Muscle layer of duodenum (tissue), 2 donors: ENCODE data around the gene GPX6.
"Not testable (repeated sequence)": the region's sequence is repeated elsewhere in the genome, so short reads cannot be mapped to it uniquely, and the experiment has no call there.

ENCODE experiments used
- H3K27ac ChIP-seq: one replicate; pipeline ENCODE4 v1.7.0; 2013; ENCODE audit warnings: mild to moderate bottlenecking, low read length
- H3K27me3 ChIP-seq: one replicate; pipeline ENCODE4 v1.7.0; 2013; ENCODE audit warnings: low read depth, mild to moderate bottlenecking, control low read depth, low read length
- H3K36me3 ChIP-seq, 2 donors: one replicate each; pipeline ENCODE4 v1.7.0; 2013; ENCODE audit warnings: low read length in 2 of 2, control low read depth in 1 of 2, mild to moderate bottlenecking in 1 of 2; ENCODE audit not compliant: insufficient read depth in 2 of 2, control insufficient read depth in 1 of 2
- H3K4me1 ChIP-seq, 2 donors: one replicate each; pipeline ENCODE4 v1.7.0; 2013; ENCODE audit warnings: low read length in 2 of 2, mild to moderate bottlenecking in 2 of 2, control low read depth in 1 of 2, moderate library complexity in 1 of 2; ENCODE audit not compliant: insufficient read depth in 2 of 2, control insufficient read depth in 1 of 2
- H3K4me3 ChIP-seq, 2 donors: one replicate each; pipeline ENCODE4 v1.7.0; 2013; ENCODE audit warnings: low read length in 2 of 2, low read depth in 1 of 2, mild to moderate bottlenecking in 1 of 2
- H3K9me3 ChIP-seq, 2 donors: one replicate each; pipeline ENCODE4 v1.7.0; 2013; ENCODE audit warnings: low read length in 2 of 2, control low read depth in 1 of 2, mild to moderate bottlenecking in 1 of 2; ENCODE audit not compliant: control insufficient read depth in 1 of 2
- donor health status: healthy.

The GPX6 gene, protein sequence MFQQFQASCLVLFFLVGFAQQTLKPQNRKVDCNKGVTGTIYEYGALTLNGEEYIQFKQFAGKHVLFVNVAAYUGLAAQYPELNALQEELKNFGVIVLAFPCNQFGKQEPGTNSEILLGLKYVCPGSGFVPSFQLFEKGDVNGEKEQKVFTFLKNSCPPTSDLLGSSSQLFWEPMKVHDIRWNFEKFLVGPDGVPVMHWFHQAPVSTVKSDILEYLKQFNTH

DNA sequence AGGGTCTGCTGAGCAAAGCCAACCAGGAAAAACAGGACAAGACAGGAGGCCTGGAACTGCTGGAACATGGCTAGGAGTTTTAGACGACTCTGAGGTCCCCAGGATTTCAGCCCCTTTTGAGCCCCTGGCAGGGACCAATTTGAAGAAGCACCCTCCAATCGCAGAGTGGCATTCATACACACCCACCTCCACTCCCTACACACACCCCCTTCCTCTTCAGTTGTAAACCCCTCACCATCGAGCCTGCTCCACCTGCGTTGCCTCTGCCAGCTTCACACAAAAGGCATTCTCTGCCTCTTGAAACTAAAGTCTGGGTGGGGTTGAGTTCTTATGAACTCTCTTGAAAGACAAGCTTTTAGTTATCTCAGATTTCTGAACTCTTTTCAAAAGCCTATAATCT lies at the start of gene GPX6:
GPX6 (minus strand) TSS at position 118 of the 400 bp plus-strand sequence; CDS start at position 68, 50 bp downstream.
- H3K4me1 ChIP-seq = no peaks in the 10 kb centered on the region
- H3K4me3 ChIP-seq = no peak within 1 kb of the TSS
- H3K27ac ChIP-seq = no peak within 1 kb of the TSS
- H3K27me3 ChIP-seq = no peaks in the 10 kb centered on the region
- H3K9me3 ChIP-seq = no peaks in the 10 kb centered on the region
- no peaks in the 10 kb centered on the region for H3K36me3 ChIP-seq

DNA sequence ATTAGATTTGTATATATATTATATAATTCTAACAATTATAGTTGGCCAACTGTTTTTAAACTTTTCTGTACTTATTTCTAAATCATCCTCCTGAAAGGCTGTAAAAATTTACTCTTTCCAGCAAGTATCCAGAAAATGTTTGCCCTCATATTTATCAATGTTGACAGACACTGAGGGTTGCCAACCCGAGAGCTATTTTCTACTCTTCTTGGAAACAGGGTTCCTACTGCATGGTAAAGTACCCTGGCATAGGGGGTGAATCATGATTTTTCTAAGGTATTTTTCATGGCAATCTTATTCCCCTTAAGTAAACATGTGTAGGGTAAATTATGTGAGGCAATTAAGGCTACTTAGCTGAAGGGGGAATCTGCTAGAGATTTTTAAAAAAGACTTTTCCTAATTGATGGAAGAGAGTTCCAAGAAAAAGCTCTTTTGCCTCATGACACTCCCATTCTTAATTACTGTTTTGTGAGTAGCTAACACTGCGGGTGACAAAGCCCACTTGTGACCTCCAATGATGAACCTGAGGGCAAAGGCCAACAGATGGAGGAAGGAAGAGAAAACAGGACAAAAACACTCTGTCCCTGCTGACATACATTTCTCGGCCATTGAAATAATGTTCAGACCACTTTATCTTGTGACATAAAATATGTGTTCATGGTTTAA lies 48.0 kb upstream of the GPX6 start:
- no peak overlapping the region for H3K4me3 ChIP-seq
- peaks cover under 1% of the 10 kb centered on the region for H3K27me3 ChIP-seq
- H3K9me3 ChIP-seq = no peaks in the 10 kb centered on the region
- no peaks in the 10 kb centered on the region for H3K36me3 ChIP-seq
- H3K27ac ChIP-seq = no peak overlapping the region
- no peaks in the 10 kb centered on the region for H3K4me1 ChIP-seq

DNA sequence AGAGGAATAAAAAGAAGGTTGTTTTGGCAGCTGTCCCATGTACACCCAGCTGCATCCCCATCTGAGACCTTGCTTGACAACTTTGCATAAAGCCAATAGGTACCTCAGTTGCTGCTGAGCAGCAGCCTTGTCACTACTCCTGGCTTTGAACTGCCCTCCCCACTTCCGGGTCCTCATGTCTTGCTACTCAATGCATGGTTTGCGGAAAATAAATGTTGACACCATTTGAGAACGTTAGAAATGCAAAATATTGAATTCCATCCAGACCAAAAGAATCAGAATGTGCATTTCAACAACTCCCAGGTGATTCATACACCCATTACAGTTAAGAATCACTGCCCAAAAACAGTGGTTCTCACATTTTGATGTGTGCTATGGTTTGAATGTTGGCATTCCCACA lies 43.0 kb upstream of the GPX6 start:
- Histone ChIP-seq H3K4me3 (no peak overlapping the region), H3K36me3 (no peaks in the 10 kb centered on the region), H3K9me3 (no peaks in the 10 kb centered on the region), H3K27ac (no peak overlapping the region), H3K4me1 (no peaks in the 10 kb centered on the region), H3K27me3 (peaks cover 10% of the 10 kb centered on the region)

DNA sequence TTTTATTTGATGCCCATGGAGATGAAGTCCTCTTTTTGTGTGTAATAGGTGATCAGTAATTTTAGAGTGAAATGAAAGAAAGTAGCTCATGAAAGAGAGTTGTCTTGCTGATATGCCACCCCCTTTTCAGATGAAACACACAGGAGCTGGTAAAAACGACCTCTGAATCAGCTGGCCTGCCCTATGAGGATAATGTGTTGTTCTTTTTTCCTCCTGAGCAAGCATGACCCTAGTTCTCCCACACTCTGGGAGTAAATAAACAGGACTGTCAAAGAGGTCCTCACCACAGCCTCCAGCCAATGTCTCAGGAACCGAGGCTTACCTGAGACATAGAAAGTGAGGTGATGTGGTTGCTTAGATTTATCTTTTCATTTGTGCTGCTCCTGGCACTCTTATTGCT lies 39.5 kb upstream of the GPX6 start:
- no peaks in the 10 kb centered on the region for H3K9me3 ChIP-seq
- H3K27ac ChIP-seq = no peak overlapping the region
- H3K36me3 ChIP-seq = no peaks in the 10 kb centered on the region
- H3K4me1 ChIP-seq = no peaks in the 10 kb centered on the region
- H3K27me3 ChIP-seq = peaks cover 12% of the 10 kb centered on the region
- no peak overlapping the region for H3K4me3 ChIP-seq

DNA sequence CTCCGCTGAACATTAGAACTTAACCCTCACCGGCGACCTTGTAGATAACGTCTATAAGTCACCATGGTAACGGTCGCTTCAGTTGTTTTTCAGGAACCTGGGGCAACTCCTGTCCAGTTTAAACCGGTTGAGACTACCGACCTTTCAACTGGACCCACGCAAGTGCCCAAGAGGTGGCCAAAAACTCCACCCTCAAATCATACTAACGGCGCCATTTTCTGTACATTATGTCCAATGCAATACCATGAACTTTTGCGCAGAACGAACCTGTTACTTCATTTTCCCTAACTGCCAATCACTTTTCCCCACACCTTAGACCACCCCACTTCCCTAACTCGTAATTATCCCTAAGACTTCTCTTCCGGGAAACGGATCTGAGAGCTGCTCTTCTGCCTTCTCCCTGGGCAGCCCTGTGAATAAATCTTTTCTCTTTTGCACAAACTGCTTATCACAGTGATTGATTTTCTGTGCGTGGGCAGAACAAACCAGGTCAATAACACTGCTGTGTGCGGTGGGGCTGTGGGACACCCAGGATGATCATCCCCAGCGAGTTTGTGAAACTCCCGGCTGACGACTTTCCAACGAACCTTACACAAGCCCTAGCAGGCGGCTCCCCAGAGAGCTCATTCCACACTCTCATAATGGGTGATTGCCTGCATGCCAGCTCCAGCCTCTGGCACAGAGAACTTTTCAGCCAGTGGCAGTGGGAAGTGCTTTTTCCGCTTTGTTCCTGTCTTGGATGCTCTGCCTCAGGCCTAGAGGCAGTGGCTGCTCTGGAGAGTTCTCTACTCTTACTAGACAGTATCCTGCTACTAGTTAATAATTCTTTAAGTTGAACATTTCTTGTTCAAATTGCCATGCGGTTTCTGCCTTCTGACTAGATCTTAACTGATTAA lies 38.6 kb upstream of the GPX6 start:
- Histone ChIP-seq H3K4me3 (no peak overlapping the region), H3K4me1 (no peaks in the 10 kb centered on the region), H3K27me3 (peaks cover 12% of the 10 kb centered on the region), H3K27ac (no peak overlapping the region), H3K36me3 (no peaks in the 10 kb centered on the region), H3K9me3 (no peaks in the 10 kb centered on the region)

DNA sequence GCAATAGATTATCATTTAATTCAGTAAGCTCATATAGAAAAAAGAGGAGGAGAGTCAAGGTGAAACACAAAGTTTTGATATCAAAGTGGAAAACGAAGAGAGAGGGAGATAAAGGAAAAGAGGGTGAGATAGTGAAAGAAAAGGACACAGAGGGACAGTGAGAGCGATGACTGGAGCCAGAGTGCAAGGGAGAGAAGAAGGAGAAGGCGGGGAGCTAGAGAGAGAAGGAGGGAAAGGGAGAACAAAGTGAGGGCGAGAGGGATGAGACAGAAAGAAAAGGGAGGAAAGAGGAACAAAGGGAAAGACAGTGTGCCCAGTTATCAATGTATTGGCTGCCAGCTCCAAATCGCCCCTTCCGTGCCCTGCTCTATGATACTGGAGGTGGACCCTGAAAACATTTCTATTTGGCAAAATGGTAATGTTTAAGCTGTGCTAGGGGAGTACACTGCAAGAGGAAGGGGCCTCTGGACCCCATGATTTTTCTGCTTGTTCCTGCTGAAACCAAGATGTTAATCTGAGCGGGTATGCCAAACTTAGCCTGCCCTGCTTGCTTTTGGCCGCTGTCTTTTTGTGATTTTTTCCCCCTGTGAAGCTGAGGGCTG lies 37.9 kb upstream of the GPX6 start:
- Histone ChIP-seq H3K36me3 (no peaks in the 10 kb centered on the region), H3K4me3 (no peak overlapping the region), H3K27me3 (peaks cover 12% of the 10 kb centered on the region), H3K27ac (no peak overlapping the region), H3K9me3 (no peaks in the 10 kb centered on the region), H3K4me1 (no peaks in the 10 kb centered on the region)

DNA sequence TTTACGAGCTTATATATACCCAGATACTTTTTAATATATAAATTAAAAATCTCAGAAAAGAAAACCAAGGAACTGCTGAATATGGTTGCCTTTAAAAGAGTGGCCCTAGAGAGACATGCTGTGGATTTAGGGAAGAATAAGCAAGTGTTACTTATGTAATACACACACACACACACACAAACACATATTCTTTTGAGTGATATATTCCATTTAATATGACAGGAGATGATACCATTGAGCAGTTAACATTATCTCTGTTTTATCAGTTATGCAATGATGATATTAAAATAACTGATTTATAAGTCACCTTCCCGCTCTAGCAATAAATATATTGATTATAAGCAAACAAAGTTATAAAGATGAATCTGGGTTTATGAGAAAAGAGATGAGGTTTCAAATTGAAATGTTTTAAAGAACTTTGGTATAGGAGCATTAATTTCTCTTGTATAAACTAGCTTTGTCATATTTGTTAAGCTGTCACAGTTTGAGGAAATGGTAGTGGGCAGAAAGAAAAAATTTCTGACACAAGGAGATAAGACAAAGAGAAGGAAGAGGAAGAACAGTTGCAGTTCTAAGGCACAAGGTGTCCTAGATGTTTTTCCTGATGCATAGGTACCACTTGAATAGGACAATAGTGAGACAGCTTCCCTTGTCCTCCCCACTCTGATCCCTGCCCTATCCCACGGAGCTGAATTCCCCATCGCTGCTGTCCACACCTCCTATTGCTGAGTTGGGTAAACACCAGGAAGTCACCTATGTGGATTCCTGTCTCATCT lies 36.5 kb upstream of the GPX6 start:
- no peak overlapping the region for H3K27ac ChIP-seq
- H3K9me3 ChIP-seq = no peaks in the 10 kb centered on the region
- peaks cover 12% of the 10 kb centered on the region for H3K27me3 ChIP-seq
- no peak overlapping the region for H3K4me3 ChIP-seq
- H3K36me3 ChIP-seq = no peaks in the 10 kb centered on the region
- H3K4me1 ChIP-seq = no peaks in the 10 kb centered on the region

DNA sequence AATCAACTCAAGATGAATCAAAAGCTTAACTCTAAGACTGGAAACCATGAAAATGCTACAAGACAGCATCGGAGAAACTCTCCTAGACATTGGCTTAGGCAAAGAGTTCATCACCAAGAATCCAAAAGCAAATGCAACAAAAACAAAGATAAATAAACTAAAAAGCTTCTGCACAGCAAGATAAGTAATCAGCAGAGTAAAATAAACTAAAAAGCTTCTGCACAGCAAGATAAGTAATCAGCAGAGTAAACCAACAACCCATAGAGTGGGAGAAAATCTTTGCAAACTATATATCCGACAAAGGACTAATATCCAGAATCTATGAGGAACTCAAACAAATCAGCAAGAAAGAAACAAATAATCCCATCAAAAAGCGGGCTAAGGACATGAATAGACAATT lies 31.4 kb upstream of the GPX6 start:
- not testable (repeated sequence) for H3K27me3 ChIP-seq, H3K9me3 ChIP-seq, H3K4me3 ChIP-seq, H3K27ac ChIP-seq, H3K4me1 ChIP-seq, H3K36me3 ChIP-seq

DNA sequence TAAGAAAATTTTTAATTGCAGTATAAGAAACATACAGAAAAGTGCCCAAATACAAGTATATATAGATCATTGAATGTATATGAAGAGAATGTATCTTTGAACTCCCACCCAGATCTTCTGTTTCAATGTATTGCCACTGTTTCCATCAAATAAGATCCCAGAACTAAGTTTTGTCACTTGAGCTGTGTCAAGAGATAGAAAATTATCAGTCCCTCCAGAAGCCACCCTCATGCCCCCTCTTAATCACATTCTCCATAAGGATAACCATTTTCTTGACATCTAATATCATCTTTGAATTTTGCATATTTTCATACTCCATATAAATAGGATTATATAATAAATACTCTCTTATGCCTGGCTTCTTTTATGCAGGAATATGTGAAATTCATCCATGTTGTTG lies 30.4 kb upstream of the GPX6 start:
- H3K36me3 ChIP-seq = no peaks in the 10 kb centered on the region
- no peaks in the 10 kb centered on the region for H3K9me3 ChIP-seq
- H3K4me3 ChIP-seq = no peak overlapping the region
- H3K27me3 ChIP-seq = no peaks in the 10 kb centered on the region
- no peaks in the 10 kb centered on the region for H3K4me1 ChIP-seq
- no peak overlapping the region for H3K27ac ChIP-seq

DNA sequence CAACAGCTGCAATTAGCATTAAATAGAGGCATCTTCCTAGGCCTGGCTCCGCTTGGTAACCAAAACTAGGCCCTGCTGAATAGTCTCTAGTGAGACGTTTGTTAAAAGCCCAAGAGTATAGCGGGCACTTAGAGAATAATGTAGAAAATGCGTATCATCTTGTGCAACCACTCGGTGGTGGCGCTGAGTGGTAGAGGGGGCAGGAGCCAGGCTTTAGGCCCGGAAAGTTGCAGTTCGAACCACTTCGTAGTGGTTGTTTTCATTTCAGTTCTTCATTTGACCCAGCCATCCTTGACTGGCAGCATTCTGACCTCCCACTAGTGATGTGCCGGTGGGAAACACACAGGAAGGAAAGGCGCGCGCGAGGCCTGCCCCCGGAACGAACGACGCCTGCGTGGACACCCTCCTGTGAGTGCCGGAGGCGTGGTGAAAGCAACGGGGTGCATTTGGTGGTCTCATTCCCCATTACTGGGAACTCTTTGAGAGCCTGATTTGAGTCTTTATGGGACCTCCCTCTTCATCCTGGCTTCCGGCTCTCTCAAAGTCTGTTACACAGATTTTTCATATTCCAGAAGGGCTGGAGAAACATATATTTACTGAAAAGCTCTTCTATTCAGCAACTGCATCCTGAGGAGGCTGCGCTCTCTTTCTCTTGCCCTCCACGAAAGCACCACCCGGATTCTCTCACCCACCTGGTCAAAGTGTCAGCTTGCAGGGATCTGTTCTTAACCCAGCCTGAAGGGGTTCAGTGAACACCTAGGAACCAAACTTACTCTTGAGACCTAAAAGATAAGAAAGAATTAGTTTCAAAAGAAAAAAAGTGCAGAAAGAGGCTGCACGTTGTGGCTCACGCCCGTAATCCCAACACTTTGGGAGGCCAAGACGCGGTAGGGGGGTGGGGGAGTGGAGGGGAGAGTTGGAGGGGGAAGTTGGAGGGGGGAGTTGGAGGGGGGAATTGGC lies 28.3 kb upstream of the GPX6 start:
- Histone ChIP-seq H3K27me3 (no peaks in the 10 kb centered on the region), H3K36me3 (no peaks in the 10 kb centered on the region), H3K27ac (no peak overlapping the region), H3K4me1 (no peaks in the 10 kb centered on the region), H3K4me3 (no peak overlapping the region), H3K9me3 (no peaks in the 10 kb centered on the region)
